Esophagus (tissue), 2 donors: ENCODE measurements around the gene PRG3. TPM values are rescaled to one million over a fixed set of nuclear protein-coding genes. Genes with fewer than 3 reads are reported as not detected.
"Not testable (repeated sequence)": the region's sequence is repeated elsewhere in the genome, so short reads cannot be mapped to it uniquely, and the experiment has no call there.

Experiments used
- H3K27ac ChIP-seq, 2 donors: one replicate each; pipeline ENCODE4 v1.5.1; 2013; ENCODE audit warnings: low read depth in 2 of 2, mild to moderate bottlenecking in 2 of 2, inconsistent platforms in 1 of 2, low read length in 1 of 2, moderate library complexity in 1 of 2
- H3K27me3 ChIP-seq, 2 donors: one replicate each; pipeline ENCODE4 v1.6.1; 2013; ENCODE audit warnings: low read length in 2 of 2, control low read depth in 1 of 2, mild to moderate bottlenecking in 1 of 2; ENCODE audit not compliant: insufficient read depth in 2 of 2, control insufficient read depth in 1 of 2
- H3K36me3 ChIP-seq, 2 donors: one replicate each; pipeline ENCODE4 v1.6.1; 2013; ENCODE audit warnings: low read length in 1 of 2; ENCODE audit not compliant: control insufficient read depth in 2 of 2, insufficient read depth in 2 of 2
- H3K4me1 ChIP-seq, 2 donors: one replicate each; pipeline ENCODE4 v1.6.1; 2013; ENCODE audit warnings: low read length in 1 of 2; ENCODE audit not compliant: control insufficient read depth in 2 of 2, insufficient read depth in 2 of 2
- H3K4me3 ChIP-seq, 2 donors: one replicate each; pipeline ENCODE4 v1.5.1; 2013; ENCODE audit warnings: low read length in 2 of 2, mild to moderate bottlenecking in 2 of 2, low read depth in 1 of 2, moderate library complexity in 1 of 2
- H3K9me3 ChIP-seq, 2 donors: one replicate each; pipeline ENCODE4 v1.6.1; 2013; ENCODE audit warnings: mild to moderate bottlenecking in 2 of 2, low read depth in 1 of 2, low read length in 1 of 2, moderate library complexity in 1 of 2; ENCODE audit not compliant: control insufficient read depth in 2 of 2, insufficient read depth in 1 of 2
- WGBS, 2 donors: extraction: QIAGEN DNeasy Blood & Tissue Kit; methylation state at CpG; one replicate each; pipeline ENCODE4 v1.1.7; 2013; 5-methylcytosine and 5-hydroxymethylcytosine counted together
- polyA plus RNA-seq, 2 donors: library from polyadenylated mRNA; stranded (reverse); fragments of 200-250 nt; gene quantifications; one replicate each; pipeline ENCODE4 v1.2.3, GENCODE V29; 2013
- donor health status: healthy with polysubstance abuse.
- donor health status: Bipolar disorder and iron deficiency.

The PRG3 gene
- polyA plus RNA-seq, 2 donors = not detected

DNA sequence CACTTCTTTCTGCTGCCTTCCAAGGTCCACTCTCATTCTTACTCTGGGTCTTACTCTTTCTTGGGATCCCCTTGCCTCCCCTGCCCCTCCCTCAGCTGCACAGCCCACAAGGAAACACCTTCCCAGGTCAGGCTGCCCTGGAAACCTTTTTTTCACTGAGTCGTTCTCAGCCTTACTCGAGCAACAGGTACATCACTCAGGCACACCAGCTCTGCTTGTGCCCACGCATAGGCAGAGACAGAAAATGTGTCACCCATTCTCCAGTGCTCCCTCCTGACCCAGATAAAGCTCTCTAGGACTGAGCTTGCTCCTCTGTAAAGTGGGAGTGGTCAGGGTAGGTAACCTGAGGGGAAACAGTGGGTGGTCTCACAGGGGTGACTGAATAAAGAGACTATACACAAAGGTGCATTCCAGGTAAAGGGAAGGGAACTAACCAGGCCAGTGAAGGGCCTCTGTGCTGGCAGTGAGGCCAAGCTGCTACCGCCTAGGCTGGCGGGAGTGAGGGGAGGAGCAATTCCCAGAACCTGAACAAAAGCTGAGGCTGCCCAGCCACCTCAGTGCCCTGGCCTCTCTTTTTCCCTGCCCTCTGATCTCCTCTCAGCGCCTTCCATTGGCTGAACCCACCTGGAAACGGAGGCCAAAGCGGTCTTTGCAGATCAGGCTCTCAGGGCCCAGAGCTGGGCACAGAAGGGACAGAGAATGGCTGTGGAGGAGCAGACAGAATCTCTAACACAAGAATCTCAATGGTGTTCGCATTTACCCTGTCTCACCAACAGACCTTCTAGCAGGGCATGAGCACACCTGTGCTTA lies 15.9 kb downstream of the PRG3 start:
- 79 to 80% methylated on average over 9 of the region's 9 CpGs for WGBS, 2 donors
- no peak overlapping the region for H3K4me3 ChIP-seq
- H3K36me3 ChIP-seq = no peaks in the 10 kb centered on the region
- peaks cover 0 to 2% of the 10 kb centered on the region in 2 donors for H3K9me3 ChIP-seq
- H3K4me1 ChIP-seq = no peaks in the 10 kb centered on the region
- H3K27me3 ChIP-seq = no peaks in the 10 kb centered on the region
- no peak overlapping the region for H3K27ac ChIP-seq

DNA sequence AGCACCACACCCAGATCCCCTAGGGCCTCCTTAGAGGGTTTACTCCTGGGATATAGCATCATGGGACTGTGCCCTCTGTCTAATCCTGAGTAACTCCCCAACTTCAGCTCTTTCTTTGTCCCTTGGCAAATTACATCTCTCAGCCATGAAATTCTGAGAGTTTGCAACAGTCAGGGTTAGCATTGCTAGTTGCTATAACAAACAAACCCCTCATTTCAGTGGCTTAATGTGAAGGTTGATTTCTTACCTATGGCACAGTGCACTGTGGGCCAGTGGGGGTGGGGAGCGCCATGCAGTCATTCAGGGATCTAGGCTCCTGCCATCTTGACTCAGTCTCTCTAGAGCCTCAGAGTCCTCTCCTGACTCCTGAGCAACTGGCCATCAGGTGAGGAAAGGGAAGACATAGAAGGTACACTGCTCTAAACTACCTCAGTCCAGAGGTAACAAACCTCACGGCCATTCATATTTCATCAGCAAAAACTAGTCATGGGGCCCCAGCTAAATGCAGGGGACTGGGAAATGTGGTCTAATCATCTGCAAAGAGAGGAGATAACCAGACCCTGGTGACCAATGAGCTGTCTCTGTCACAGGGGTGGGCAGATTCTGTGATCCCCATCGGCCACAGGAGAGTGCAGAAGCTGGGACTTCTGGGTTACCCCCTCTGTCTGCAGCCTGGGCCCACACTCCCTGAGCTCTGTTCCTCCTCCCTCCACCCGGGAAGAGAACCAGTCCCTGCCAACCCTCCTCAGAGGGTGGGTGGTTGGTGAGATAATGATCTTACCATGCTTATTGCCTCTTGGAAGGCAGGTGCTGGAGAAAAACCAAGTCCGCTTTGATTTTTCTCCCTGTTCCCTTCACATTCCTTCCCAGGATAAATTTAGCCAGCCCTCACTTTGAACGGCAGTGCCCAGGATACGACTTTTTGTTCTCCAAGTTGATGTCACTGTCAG lies 17.5 kb downstream of the PRG3 start:
- Histone ChIP-seq H3K9me3 (no peaks in the 10 kb centered on the region), H3K27me3 (no peaks in the 10 kb centered on the region), H3K27ac (no peak overlapping the region), H3K36me3 (no peaks in the 10 kb centered on the region), H3K4me1 (peaks cover 0 to 2% of the 10 kb centered on the region in 2 donors), H3K4me3 (no peak overlapping the region)
- 61 to 62% methylated on average over 7 of the region's 7 CpGs for WGBS, 2 donors

DNA sequence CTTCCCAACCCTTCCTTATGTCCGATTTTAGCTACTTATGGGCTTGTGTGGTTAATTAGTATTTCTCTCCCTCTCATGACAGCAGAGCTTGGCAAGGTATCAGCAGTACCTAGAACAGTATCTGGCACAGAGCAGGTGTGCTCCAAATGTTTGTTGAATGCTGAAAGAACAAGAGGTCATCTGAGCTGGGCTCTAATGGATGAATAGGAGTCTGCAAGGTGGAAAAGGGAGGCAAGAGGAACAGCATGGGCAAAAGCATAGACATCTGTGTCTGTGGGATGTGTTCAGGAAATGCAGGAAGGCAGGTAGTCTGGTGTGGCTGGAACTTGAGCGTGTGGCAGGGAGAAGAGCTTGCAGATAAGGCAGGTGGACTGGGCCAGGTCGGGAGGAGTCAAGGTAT lies 19.0 kb downstream of the PRG3 start:
- no peaks in the 10 kb centered on the region for H3K9me3 ChIP-seq
- H3K4me1 ChIP-seq = peaks cover 0 to 2% of the 10 kb centered on the region in 2 donors
- WGBS, 2 donors = 80 to 86% methylated on average over 3 of the region's 3 CpGs
- H3K27ac ChIP-seq = no peak overlapping the region
- no peaks in the 10 kb centered on the region for H3K36me3 ChIP-seq
- no peak overlapping the region for H3K4me3 ChIP-seq
- H3K27me3 ChIP-seq = no peaks in the 10 kb centered on the region

DNA sequence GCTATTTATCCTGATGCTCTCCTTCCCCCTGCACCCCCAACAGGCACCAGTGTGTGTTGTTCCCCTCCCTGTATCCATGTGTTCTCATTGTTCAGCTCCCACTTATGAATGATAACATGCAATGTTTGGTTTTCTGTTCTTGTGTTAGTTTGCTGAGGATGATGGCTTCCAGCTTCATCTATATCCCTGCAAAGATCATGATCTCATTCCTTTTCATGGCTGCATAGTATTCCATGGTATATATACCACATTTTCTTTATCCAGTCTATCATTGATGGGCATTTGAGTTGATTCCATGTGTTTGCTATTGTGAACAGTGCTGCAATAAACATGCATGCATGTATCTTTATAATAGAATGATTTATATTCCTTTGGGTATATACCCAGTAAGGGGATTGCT lies 19.5 kb downstream of the PRG3 start:
- H3K4me1 ChIP-seq, H3K4me3 ChIP-seq, H3K36me3 ChIP-seq, H3K27ac ChIP-seq, H3K27me3 ChIP-seq, H3K9me3 ChIP-seq: not testable (repeated sequence)

DNA sequence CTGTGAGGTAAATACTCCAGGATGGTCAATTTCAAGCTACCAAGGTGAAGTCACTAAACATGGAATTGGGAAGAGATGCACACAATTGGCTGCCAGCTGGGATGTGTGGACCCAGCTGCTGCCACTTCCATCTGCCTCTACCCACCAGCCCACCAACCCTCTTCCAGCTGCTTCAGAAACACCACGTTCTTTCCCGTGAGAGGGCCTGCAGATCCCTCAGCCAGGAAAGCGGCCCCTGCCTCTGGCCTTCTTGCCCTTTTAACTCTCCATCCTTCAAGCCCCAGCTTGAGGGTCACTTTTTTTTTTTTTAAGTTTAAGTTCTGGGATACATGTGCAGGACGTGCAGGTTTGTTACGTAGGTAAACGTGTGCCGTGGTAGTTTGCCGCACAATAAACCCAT lies 20.0 kb downstream of the PRG3 start:
- H3K27ac ChIP-seq = no peak overlapping the region
- no peaks in the 10 kb centered on the region for H3K27me3 ChIP-seq
- H3K9me3 ChIP-seq = no peaks in the 10 kb centered on the region
- H3K4me3 ChIP-seq = no peak overlapping the region
- peaks cover 0 to 2% of the 10 kb centered on the region in 2 donors for H3K4me1 ChIP-seq
- H3K36me3 ChIP-seq = no peaks in the 10 kb centered on the region
- 92% methylated on average over 8 of the region's 8 CpGs for WGBS, 2 donors

DNA sequence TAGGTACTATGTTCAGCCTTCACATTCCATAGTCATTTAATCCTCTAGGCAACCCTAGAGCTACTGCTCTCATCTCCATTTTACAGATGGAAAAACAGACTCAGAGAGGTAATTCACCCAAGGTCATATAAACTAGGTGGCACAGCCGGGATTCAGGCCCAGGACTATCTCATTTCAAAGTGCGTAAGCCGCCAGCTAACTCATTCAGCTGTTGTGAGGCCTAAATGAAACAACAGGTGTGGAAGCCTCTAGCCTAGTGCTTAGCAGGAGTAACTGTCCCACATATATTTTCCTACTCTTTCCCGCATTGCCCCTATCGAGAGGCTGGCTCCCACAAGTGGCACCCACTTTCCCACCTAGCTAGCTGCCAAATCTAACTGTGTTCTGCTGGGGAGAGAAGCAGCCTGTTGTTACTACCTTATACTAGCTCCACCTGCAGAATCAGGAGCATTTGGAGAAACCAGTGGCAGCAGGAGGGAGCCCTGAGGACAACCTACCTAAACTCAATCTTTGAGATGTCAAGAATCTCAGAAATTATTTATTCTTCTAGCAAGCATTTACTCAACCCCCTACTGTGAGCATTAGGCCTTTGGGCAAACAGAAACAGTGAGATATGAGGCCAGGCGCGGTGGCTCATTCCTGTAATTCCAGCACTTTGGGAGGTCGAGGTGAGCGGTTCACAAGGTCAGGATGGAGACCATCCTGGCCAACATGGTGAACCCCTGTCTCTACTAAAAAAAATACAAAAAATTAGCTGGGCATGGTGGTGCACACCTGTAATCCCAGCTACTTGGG lies 20.9 kb downstream of the PRG3 start:
- Histone ChIP-seq H3K27me3 (no peaks in the 10 kb centered on the region), H3K4me1 (peaks cover 0 to 2% of the 10 kb centered on the region in 2 donors), H3K27ac (no peak overlapping the region), H3K9me3 (no peaks in the 10 kb centered on the region), H3K4me3 (no peak overlapping the region), H3K36me3 (no peaks in the 10 kb centered on the region)
- 83 to 92% methylated on average over 9 of the region's 9 CpGs for WGBS, 2 donors

DNA sequence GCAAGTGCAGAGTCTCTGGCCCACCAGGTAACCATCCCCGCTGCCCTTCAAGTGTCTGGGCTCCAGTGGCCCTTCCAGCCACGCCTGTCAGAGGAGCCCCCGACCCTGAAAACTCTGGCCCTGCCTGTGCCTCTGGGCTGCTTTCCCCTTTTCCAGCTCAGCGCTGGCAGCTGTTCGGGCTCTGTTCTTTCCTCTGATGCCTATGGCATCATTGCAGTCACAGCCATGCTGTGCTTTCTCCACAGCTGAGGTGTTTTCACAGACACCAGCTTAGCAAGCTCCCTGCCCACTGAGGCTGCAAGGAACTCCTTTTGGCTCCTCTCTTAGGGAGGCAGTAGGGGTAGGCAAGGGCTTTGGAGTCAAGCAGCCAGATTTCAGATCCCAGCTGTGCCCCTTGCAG lies 21.6 kb downstream of the PRG3 start:
- H3K36me3 ChIP-seq = no peaks in the 10 kb centered on the region
- H3K9me3 ChIP-seq = no peaks in the 10 kb centered on the region
- no peaks in the 10 kb centered on the region for H3K27me3 ChIP-seq
- H3K4me3 ChIP-seq = no peak overlapping the region
- peaks cover 0 to 2% of the 10 kb centered on the region in 2 donors for H3K4me1 ChIP-seq
- no peak overlapping the region for H3K27ac ChIP-seq
- 78 to 80% methylated on average over 5 of the region's 5 CpGs for WGBS, 2 donors

DNA sequence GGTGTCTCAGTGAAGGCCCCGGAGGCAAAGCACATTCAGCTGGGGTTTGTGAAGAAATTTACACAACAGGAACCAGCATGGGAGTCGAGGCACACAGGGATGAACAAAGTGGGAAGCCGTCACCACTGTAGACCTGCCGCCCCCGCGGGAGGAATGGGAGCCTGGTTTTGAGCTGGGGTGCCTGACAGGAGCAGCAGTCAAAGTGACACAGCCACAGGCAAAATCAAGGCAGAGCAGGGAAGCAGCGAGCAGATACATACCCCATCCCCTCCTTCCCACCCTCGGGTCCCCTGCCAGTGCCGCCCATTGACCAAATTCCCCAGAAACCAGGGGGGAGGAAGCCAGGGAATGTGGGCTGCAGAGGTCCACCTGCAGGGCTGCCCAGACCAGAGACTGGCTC lies 22.0 kb downstream of the PRG3 start:
- Histone ChIP-seq H3K27me3 (no peaks in the 10 kb centered on the region), H3K36me3 (no peaks in the 10 kb centered on the region), H3K4me1 (peaks cover 0 to 2% of the 10 kb centered on the region in 2 donors), H3K9me3 (no peaks in the 10 kb centered on the region), H3K4me3 (no peak overlapping the region), H3K27ac (no peak overlapping the region)
- 75 to 77% methylated on average over 9 of the region's 9 CpGs for WGBS, 2 donors

DNA sequence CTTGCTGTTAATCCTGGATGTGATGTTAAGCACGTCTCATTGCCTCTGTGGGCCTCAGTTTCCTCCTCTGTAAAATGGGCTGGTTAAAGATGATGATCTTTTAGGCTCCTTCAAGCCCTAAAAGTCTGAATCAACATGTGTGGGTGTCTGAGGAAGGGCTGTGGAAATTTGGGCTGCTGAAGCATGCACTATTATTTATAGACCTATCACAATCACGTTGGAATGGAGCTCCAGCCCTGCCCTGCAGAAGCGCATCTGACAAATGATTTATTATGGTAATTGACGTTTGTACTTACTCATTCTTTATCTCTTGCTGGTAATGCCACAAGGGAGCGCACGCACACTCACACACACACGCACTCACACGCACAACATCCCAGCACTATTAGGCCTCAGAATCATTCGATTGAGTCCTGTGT lies 22.4 kb downstream of the PRG3 start:
- 54 to 61% methylated on average over 9 of the region's 9 CpGs for WGBS, 2 donors
- Histone ChIP-seq H3K4me3 (no peak overlapping the region), H3K27me3 (no peaks in the 10 kb centered on the region), H3K36me3 (no peaks in the 10 kb centered on the region), H3K4me1 (peaks cover 0 to 2% of the 10 kb centered on the region in 2 donors), H3K9me3 (no peaks in the 10 kb centered on the region), H3K27ac (no peak overlapping the region)
